ENCODE results near the gene LRRC56.

LRRC56 gene

GRCh38 chr11:518463-519202, 18.7 kb upstream of the LRRC56 start:
- DNase-seq (ENCODE audit: low read depth in 1 of 2, low spot score in 1 of 2) = peak; percentile 83 to 90

- no peak for DNase-seq (ENCODE audit: low read depth in 1 of 2, low spot score in 1 of 2)
Observed at GRCh38 chr11:520428-521176, 16.7 kb upstream of the LRRC56 start.

GRCh38 chr11:521177-521688, 16.1 kb upstream of the LRRC56 start:
- DNase-seq (ENCODE audit: low read depth in 1 of 2, low spot score in 1 of 2) = no peak

GRCh38 chr11:526192-526591, 11.1 kb upstream of the LRRC56 start:
- no peak for DNase-seq (ENCODE audit: low read depth in 1 of 2, low spot score in 1 of 2)

GRCh38 chr11:528166-528814, 9.0 kb upstream of the LRRC56 start:
- DNase-seq (ENCODE audit: low read depth in 1 of 2, low spot score in 1 of 2) = no peak

- DNase-seq (ENCODE audit: low read depth in 1 of 2, low spot score in 1 of 2) = no peak
Observed at GRCh38 chr11:528815-529727, 8.3 kb upstream of the LRRC56 start.

- DNase-seq (ENCODE audit: low read depth in 1 of 2, low spot score in 1 of 2) = no peak
Observed at GRCh38 chr11:529728-530411, 7.5 kb upstream of the LRRC56 start.

GRCh38 chr11:530960-531831, 6.1 kb upstream of the LRRC56 start:
- DNase-seq (ENCODE audit: low read depth in 1 of 2, low spot score in 1 of 2) = no peak

GRCh38 chr11:531919-532526, 5.3 kb upstream of the LRRC56 start:
- DNase-seq (ENCODE audit: low read depth in 1 of 2, low spot score in 1 of 2) = no peak

- DNase-seq (ENCODE audit: low read depth in 1 of 2, low spot score in 1 of 2) = no peak
Observed at GRCh38 chr11:532527-532985, 4.8 kb upstream of the LRRC56 start.

GRCh38 chr11:532986-533585, 4.2 kb upstream of the LRRC56 start:
- no peak for DNase-seq (ENCODE audit: low read depth in 1 of 2, low spot score in 1 of 2)

GRCh38 chr11:533586-534395, 3.5 kb upstream of the LRRC56 start:
- no peak for DNase-seq (ENCODE audit: low read depth in 1 of 2, low spot score in 1 of 2)

- DNase-seq (ENCODE audit: low read depth in 1 of 2, low spot score in 1 of 2) = no peak
Observed at GRCh38 chr11:534396-535209, 2.7 kb upstream of the LRRC56 start.

GRCh38 chr11:535210-535518, 2.2 kb upstream of the LRRC56 start:
- DNase-seq (ENCODE audit: low read depth in 1 of 2, low spot score in 1 of 2) = no peak

GRCh38 chr11:535519-536454, 1.5 kb upstream of the LRRC56 start, which contains the start of gene HRAS:
Gene HRAS, minus strand, starts transcription at chr11:535576.
- DNase-seq (ENCODE audit: low read depth in 1 of 2, low spot score in 1 of 2) = peak; percentile 83 to 93
